H1 (cell line): ENCODE data around the gene CNDP1. TPM values are rescaled to one million over a fixed set of nuclear protein-coding genes. Genes with fewer than 3 reads are reported as not detected.

Source experiments
- SIN3A ChIP-seq, 2 experiments: IDR thresholded peaks in 1 of 2; conservative IDR thresholded peaks in 1 of 2; 2 replicates each; pipeline ENCODE4 v1.6.1; 2011 to 2012; ENCODE audit warnings: low read length in 2 of 2, improper control_type of control experiment in 1 of 2, low read depth in 1 of 2, mild to moderate bottlenecking in 1 of 2
- polyA plus RNA-seq, 7 experiments: library from polyadenylated mRNA; depleted of rRNA in 3 of 7; stranded (reverse) in 5 of 7; unstranded in 2 of 7; fragments of >200 nt in 5 of 7; fragments of 200-250 nt in 2 of 7; gene quantifications; 1 replicate in 5 of 7; 2 replicates in 1 of 7; 4 replicates in 1 of 7; pipeline versions ENCODE4 v1.2.1 to v1.2.3, GENCODE V29; 2011 to 2013; ENCODE audit warnings: missing spikeins in 2 of 7, mixed read lengths in 2 of 7
- total RNA-seq: library from RNA; stranded (reverse); fragmentation: NEBNext Ultra II Directional; extraction: Animal tissue kit (Norgen Biotek cat#: 25700); gene quantifications from 2 replicates; pipeline ENCODE4 v1.2.1, GENCODE V29; 2021
- TF ChIP-seq, protein P1 (sequence below): fragments of 300-600 bp; sonication (generic); IDR thresholded peaks from 2 replicates; pipeline ENCODE4 v1.7.1; 2012; ENCODE audit warnings: low read length, moderate library complexity, mild to moderate bottlenecking, inconsistent platforms; ENCODE audit not compliant: insufficient replicate concordance

CNDP1 gene
- total and polyA plus RNA-seq, 2 of the 8 experiments (the other 6 are each of a cell fraction or from before 2014, with no cell fraction given): 0.09 TPM; not detected in 1

DNA sequence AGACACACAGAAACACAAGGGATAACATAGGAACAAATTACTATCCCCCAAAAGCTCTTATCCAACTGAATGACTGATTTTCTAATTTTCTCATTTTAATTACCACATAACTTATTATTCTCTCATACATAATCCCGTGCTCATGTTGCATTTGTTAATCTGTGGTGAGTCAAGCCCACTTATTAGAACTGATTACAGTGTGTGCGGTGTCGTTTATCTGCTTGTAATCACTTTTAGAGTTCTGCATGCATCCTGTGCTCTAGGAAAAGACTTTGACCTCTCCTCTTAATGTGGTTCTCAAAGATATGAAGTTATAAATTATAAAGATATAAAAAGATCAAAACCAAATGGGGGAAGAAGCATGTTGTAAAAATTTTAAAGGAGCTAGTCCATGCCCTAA, 29.7 kb downstream of the CNDP1 start (continued):
- TF ChIP-seq, protein P1, sequence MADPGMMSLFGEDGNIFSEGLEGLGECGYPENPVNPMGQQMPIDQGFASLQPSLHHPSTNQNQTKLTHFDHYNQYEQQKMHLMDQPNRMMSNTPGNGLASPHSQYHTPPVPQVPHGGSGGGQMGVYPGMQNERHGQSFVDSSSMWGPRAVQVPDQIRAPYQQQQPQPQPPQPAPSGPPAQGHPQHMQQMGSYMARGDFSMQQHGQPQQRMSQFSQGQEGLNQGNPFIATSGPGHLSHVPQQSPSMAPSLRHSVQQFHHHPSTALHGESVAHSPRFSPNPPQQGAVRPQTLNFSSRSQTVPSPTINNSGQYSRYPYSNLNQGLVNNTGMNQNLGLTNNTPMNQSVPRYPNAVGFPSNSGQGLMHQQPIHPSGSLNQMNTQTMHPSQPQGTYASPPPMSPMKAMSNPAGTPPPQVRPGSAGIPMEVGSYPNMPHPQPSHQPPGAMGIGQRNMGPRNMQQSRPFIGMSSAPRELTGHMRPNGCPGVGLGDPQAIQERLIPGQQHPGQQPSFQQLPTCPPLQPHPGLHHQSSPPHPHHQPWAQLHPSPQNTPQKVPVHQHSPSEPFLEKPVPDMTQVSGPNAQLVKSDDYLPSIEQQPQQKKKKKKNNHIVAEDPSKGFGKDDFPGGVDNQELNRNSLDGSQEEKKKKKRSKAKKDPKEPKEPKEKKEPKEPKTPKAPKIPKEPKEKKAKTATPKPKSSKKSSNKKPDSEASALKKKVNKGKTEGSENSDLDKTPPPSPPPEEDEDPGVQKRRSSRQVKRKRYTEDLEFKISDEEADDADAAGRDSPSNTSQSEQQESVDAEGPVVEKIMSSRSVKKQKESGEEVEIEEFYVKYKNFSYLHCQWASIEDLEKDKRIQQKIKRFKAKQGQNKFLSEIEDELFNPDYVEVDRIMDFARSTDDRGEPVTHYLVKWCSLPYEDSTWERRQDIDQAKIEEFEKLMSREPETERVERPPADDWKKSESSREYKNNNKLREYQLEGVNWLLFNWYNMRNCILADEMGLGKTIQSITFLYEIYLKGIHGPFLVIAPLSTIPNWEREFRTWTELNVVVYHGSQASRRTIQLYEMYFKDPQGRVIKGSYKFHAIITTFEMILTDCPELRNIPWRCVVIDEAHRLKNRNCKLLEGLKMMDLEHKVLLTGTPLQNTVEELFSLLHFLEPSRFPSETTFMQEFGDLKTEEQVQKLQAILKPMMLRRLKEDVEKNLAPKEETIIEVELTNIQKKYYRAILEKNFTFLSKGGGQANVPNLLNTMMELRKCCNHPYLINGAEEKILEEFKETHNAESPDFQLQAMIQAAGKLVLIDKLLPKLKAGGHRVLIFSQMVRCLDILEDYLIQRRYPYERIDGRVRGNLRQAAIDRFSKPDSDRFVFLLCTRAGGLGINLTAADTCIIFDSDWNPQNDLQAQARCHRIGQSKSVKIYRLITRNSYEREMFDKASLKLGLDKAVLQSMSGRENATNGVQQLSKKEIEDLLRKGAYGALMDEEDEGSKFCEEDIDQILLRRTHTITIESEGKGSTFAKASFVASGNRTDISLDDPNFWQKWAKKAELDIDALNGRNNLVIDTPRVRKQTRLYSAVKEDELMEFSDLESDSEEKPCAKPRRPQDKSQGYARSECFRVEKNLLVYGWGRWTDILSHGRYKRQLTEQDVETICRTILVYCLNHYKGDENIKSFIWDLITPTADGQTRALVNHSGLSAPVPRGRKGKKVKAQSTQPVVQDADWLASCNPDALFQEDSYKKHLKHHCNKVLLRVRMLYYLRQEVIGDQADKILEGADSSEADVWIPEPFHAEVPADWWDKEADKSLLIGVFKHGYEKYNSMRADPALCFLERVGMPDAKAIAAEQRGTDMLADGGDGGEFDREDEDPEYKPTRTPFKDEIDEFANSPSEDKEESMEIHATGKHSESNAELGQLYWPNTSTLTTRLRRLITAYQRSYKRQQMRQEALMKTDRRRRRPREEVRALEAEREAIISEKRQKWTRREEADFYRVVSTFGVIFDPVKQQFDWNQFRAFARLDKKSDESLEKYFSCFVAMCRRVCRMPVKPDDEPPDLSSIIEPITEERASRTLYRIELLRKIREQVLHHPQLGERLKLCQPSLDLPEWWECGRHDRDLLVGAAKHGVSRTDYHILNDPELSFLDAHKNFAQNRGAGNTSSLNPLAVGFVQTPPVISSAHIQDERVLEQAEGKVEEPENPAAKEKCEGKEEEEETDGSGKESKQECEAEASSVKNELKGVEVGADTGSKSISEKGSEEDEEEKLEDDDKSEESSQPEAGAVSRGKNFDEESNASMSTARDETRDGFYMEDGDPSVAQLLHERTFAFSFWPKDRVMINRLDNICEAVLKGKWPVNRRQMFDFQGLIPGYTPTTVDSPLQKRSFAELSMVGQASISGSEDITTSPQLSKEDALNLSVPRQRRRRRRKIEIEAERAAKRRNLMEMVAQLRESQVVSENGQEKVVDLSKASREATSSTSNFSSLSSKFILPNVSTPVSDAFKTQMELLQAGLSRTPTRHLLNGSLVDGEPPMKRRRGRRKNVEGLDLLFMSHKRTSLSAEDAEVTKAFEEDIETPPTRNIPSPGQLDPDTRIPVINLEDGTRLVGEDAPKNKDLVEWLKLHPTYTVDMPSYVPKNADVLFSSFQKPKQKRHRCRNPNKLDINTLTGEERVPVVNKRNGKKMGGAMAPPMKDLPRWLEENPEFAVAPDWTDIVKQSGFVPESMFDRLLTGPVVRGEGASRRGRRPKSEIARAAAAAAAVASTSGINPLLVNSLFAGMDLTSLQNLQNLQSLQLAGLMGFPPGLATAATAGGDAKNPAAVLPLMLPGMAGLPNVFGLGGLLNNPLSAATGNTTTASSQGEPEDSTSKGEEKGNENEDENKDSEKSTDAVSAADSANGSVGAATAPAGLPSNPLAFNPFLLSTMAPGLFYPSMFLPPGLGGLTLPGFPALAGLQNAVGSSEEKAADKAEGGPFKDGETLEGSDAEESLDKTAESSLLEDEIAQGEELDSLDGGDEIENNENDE: no peak
- TF ChIP-seq SIN3A (conservative IDR thresholded peaks at IDR 0.05 in 1 of 2, IDR thresholded peaks at IDR 0.05 in 1 of 2; ENCODE audit: low read depth in 1 of 2, low read length in 2 of 2): no peak
